HG03575 (cell line): Measurements from ENCODE around the gene DCAF11.

ENCODE experiments used
- ATAC-seq: cut with Tn5 transposase; IDR thresholded peaks from one replicate; pipeline ENCODE4 v1.9.1; 2021; ENCODE audit not compliant: unreplicated experiment, insufficient number of reproducible peaks, low FRiP score; ENCODE audit errors: extremely low read depth

The DCAF11 gene

DNA sequence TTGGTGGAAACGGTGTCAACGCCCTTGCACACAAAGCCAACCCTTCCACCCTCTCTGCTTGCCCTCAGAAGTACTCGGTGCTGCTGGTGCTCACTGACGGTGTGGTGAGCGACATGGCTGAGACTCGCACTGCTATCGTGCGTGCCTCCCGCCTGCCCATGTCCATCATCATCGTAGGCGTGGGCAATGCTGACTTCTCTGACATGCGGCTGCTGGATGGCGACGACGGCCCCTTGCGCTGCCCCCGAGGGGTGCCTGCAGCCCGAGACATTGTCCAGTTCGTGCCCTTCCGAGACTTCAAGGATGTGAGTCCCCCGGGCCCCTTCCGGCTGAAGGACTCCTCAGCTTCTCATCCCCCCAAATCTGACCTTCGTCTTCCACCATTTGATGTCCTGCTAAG is 37.5 kb upstream of the DCAF11 start:
- no peak for ATAC-seq

- no peak for ATAC-seq
Measured at GRCh38 chr14:24078146-24078545, 36.4 kb upstream of the DCAF11 start.

GRCh38 chr14:24079491-24080141 is 35.0 kb upstream of the DCAF11 start:
- ATAC-seq: no peak

DNA sequence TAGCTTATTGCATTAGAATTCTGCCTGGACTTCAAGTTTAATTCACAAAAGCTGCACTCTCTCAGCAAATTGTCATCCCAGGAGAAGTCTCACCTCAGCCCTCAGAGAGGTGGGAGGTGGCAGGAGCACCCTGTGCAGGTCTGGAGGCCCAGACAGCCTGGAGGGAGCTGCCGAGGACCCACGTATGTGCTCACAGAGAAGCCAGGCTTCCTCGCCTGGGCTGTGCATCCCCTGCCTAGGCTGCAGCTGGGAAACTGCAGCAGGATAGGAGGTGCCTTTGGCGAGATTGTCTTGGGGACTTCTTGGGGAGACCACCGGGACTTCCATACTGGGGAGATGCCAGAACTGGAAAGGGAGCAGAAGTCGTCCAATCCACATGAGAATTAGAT is 34.4 kb upstream of the DCAF11 start:
- no peak for ATAC-seq

DNA sequence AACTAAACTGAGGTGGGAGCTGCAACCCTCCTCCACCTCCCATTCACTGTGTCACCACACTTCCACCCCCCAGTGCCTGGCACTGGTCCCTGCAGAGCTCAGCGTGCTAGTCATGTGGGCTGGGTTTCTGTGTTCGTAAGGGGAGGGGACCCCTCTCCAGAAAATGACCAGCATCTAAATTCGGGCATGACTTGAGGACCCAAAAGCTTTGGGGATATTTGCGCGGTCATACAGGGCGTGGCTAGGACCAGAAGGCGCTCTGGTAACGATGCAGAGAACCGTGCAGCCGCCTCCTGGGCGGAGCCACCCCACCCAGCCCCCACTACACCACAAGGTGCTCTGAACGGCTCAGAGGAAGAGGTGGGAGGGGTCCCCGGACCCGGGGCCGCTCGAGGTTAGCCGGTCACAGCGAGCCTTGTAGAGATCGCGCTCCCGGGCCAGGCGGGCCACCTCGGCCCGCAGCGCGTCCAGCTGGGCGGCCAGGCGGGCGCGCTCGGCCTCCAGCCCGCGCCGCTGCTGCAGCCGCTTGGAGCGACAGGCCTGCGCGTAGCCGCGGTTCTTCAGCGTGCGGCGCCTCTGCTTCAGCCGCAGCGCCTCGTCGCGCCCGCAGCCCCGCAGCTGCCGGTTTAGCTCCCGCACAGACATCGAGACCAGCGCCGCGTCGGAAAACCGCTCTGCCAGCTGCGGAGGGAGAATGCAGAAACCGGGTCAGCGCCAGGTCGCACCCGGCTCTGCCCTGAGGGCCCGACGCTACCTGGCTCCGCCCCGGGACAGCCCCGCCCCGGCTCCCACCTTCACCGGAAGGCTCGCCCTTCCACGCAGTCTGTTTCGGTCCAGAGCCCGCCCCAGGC is 33.5 kb upstream of the DCAF11 start:
- peak; percentile 51 for ATAC-seq

DNA sequence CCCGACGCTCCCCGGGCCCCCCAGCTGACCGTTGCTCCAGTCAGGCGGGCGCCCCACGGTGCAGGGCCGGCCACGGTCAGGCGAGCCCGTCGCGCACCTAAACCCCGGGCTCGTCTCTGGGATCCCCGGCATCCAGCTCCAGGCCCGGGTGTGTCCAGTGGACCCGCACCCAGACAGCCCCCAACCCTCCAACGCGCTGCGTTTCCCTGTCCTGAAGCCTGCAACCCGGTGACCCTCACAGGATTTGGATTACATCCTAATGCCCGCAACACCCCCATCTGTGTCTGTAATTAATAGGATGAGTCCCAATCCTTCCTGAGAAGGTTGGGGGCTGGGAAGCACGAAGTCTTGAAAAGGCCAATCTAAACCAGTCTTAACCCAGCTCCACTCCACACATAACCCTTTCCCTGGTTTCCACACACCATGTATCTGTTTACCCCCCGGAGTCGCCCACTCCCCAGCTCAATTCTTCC is 32.8 kb upstream of the DCAF11 start:
- ATAC-seq: no peak

DNA sequence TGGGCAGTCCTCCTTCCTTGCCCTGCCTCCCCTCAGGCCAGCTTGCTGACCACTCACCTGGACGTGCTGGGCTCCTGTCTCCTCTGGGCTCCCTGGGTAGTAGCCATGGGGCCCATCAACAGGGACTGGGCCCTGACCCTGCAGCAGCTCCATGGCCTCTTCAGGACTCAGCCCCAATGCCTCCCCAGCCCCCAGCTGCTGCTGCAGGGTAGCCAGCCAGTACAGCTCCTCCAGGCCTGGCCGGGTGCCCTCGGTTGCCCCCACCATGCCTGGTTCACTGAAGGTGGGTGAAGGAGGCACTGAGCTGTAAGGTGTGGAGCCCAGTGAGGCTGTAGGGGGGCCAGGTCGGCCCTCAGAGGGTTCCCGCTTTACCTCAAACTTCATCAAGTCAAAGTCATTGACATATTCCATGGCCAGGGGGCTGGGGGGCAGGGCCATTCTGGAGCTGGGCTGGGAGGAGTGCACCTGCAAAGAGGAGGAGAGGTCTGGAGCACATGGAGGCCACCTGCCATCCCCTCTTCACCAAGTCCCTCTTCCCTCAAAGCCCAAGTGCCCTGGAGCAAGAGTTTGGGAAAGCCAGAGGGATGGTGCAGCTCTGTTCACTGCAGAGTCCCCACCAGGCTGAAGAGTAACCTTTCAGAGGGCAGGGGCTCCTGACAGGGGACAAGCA is 32.0 kb upstream of the DCAF11 start:
- no peak for ATAC-seq

DNA sequence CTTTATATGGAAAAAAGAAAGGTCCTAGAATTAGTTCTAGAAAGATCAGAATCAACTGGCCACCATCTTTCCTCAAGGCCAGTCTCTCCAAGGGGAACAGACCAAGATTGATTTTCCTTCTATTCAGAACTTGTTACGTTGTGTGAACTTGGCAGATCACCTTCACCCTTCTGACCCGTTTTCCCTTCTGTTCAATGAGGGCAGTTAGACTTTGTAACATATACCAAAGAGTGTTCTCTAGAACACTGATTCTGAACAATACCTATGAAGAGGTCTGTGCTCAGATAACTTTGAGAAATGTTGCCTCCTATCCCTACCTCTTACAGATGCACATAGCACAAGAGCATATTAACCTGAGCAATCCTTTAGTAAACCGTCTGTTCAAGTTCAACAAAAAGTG is 31.1 kb upstream of the DCAF11 start:
- no peak for ATAC-seq

DNA sequence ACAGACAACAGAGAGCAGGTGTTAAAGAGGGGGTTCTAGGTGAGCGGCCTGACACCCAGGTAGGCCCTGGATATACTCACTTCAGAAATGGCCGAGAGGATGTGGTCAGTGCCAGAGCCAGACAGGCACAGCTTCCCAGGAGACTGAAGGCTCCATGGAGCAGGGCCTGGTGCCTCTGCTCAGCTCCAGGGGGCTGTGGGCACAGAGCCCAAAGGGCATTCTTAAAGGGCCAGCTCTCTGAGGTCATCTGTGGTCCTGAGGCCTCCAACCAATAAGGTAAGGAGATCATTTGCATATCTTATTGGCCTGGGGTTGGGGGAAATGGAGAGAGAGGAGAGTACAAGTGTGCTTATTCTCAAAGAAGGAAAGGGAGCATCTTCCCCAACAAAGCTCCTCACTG is 30.1 kb upstream of the DCAF11 start:
- ATAC-seq: no peak

DNA sequence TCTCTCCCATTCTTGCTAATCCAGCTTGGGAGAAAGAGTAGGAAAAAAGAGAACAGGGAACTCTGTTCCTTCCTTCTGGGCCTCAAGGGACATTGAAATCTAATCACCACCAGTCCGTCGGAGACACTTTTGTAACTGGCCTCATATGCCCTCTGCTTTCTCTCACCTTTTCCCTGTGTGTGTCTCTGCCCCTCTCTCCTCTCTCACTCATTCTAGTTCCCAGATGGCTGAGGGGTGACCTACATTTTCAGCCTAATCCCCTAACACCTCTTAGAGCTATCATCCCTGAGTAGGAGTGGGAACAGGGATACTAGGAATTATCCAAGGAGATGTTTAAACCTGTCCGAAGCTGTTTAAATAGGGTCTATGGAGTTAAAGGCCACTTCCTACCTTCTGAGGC is 29.4 kb upstream of the DCAF11 start:
- no peak for ATAC-seq

- no peak for ATAC-seq
Measured at GRCh38 chr14:24086193-24086955, 28.2 kb upstream of the DCAF11 start.

GRCh38 chr14:24087004-24087403 is 27.6 kb upstream of the DCAF11 start:
- ATAC-seq: no peak

GRCh38 chr14:24088095-24088494 is 26.5 kb upstream of the DCAF11 start:
- ATAC-seq: no peak

DNA sequence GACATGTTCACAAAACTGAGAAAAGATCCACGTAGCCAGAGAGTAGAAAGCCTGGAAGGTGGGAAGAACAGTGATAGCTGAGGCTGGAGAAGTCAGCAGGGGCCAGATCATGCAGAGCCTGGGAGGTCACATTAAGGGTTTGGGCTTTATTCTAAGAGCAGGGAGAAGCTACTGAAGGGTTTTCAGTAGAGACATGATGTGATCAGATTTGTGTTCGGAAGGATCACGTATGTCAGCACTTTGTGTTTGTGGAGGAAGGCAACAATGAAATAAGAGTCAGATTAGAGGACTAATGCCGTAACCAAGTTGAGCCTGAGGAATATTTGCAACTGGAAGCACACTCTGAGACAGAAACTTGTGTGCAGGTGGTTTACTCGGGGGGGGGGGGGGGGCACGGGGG is 24.7 kb upstream of the DCAF11 start:
- no peak for ATAC-seq

DNA sequence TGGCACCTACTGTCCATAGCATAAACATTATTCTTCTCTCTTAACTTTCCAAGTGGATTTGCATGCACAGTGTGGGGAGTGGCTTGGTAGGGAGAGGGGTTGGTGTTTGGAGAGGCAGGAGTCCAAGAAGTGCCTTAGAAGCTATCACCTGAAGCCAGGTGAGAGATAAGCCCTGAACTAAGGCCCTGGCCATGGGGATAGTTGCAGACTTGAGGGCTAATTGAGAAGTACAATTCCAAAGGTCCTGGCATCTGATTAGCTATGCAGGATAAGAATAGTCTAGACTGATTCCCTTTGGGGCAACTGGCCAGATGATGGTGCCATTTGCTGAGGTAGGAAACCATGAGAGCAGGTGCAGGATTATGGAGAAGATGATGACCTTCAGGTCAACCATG is 22.5 kb upstream of the DCAF11 start:
- ATAC-seq: no peak

DNA sequence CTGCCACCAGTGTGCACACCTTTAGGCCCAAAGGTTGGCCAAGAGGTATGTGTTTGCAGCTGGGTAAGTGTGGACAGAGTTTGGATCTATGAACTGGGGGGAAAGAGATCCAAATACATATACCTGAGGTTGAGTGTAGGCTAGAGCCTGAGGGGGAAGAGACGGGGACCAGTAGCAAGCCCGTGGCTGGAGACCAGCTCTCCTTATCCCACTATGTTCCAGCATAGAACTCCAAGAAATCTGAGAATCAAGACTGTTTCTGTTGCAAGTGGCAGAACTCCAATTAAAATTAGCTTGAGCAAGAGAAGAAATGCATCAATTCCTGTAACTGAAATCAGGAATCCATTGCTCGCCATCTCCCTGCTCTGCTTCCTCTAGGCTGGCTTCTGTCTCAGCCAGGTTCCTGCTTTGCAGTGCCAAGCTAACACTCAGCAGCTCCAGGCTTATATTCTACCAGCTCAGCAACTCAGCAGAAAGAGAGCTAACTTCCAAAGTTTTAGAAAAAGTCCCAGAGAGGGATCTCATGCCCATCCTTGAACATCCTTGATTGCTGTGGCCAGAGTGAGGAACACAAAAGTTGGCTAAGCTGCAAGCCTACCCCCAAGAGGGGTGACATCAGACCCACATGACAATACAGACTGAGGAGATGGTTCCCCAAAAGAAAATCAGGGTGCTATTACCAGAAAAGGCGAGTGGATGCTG is 21.9 kb upstream of the DCAF11 start:
- no peak for ATAC-seq

DNA sequence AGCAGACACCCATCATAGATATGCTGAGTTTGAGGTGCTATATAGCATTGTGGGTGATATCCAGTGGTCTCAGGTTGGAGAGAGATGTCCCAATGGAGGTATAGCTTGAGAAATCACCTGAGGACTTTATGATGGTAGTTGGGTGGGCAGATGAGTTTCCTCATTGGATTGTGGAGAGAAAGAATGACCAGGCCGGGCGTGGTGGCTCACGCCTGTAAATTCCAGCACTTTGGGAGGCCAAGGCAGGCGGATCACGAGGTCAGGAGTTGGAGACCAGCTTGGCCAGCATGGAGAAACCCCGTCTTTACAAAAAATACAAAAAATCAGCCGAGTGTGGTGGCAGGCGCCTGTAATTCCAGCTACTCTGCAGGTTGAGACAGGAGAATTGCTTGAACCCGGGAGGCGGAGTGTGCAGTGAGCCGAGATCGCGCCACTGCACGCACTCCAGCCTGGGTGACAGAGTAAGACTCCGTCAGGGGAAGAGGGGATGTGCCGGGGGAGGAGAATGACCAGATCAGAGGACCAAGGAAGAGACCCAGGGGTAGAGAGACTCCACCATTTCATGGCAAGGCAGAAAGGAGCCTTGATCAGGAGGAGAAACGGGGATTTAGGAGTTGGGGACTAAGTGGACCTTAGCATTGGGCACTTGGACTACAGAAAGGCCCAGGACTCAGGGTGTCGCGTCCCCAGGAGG is 21.2 kb upstream of the DCAF11 start:
- ATAC-seq: no peak
